ENCODE results near the gene MUC5AC. TPM values are rescaled to one million over a fixed set of nuclear protein-coding genes. Genes with fewer than 3 reads are reported as not detected.
A peak's percentile ranks its signal among the peaks of the same experiment; 100 is the strongest.
"Not testable (repeated sequence)": the region's sequence is repeated elsewhere in the genome, so short reads cannot be mapped to it uniquely, and the experiment has no call there.

Gene MUC5AC
- total RNA-seq, 2 donors from 2014 or later: not detected

GRCh38 chr11:1202154-1202775, 44.5 kb downstream of the MUC5AC start:
- Mint-ChIP-seq H3K9me3 (no peaks in the 10 kb centered on the region), H3K27ac (no peak overlapping the region), H3K36me3 (no peaks in the 10 kb centered on the region)
- DNase-seq (ENCODE audit: low spot score in 2 of 2): peak in 1 of 2 donors; percentile 42
- ATAC-seq: peak in 1 of 2 donors; percentile 49

DNA sequence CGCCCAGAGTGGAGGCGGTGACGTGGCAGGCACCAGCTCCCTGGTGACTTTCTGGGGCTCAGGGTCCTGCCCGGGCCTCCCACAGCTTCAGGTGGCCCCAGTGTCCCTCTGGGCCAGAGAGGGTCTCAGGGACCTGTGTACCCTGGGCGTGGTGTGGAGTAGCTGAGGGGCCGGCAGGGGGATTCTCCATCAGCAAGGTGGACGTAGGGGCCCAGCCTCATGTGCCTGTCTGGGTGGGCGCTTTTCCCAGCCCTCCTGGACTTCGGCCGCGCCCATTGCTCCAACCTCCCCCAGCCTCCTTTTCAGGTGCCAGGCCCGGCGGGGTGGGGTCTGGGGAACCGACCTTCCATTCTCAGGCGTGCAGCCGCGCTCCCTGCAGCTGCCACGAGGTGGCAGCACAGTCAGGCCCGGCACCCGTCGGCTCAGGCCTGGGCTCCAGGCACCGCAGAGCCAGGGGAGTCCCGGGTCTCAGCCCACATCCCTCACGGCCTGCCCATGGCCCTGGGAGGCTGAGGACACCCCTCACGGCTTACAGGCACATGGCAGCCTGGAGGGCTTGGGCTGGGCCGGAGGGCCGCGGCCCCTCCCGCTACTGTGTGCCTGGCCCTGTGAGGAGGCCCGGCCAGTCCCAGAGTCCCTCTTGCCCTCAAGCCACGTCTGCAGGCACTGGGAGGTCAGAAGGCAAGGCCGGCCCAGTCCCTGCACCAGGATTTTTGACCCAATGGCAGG, 45.2 kb downstream of the MUC5AC start:
- peak; percentile 66 to 79 for DNase-seq (ENCODE audit: low spot score in 2 of 2)
- ATAC-seq: peak; percentile 78 to 85
- no peaks in the 10 kb centered on the region for H3K9me3 Mint-ChIP-seq
- no peaks in the 10 kb centered on the region for H3K36me3 Mint-ChIP-seq
- H3K27ac Mint-ChIP-seq: no peak overlapping the region

DNA sequence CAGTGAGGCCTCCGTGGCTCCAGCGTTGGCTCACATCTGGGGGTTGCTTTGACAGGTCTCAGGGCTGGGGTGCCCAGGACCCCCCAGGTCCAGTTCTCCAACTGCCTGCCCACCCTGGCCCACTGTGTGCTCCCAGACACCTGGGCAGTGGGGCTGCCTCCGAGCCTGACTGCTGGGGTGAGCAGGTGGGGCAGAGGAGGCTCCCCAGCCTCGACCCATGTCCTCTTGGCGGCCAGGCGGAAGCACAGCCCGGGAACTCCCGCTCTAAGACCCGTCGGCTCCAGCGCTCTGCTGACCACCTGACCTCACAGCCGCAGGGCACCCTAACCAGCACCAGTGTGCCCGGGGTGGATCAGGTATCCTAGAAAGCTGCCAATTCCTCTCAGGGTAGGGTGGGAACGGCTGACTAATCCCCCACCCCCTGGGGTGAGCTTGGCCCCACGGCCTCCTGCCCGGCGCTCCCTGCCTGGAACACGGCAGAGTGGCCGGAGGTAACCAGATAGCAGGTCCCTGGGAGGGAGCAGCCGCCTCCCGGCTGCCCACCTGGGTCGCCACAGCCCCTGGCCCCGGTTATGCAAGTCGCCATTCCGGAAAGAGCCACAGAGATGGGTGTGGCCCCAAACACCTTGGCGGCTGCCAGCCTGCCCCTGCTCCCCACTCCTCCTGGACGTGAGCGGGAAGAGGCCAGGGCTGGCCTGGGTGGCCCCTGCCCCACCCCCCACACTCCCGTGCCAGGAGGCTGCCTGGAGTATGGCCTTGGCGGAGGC, 45.9 kb downstream of the MUC5AC start:
- no peak overlapping the region for H3K27ac Mint-ChIP-seq
- no peak for ATAC-seq
- H3K9me3 Mint-ChIP-seq: no peaks in the 10 kb centered on the region
- no peaks in the 10 kb centered on the region for H3K36me3 Mint-ChIP-seq
- peak in 1 of 2 donors; percentile 41 for DNase-seq (ENCODE audit: low spot score in 2 of 2)

DNA sequence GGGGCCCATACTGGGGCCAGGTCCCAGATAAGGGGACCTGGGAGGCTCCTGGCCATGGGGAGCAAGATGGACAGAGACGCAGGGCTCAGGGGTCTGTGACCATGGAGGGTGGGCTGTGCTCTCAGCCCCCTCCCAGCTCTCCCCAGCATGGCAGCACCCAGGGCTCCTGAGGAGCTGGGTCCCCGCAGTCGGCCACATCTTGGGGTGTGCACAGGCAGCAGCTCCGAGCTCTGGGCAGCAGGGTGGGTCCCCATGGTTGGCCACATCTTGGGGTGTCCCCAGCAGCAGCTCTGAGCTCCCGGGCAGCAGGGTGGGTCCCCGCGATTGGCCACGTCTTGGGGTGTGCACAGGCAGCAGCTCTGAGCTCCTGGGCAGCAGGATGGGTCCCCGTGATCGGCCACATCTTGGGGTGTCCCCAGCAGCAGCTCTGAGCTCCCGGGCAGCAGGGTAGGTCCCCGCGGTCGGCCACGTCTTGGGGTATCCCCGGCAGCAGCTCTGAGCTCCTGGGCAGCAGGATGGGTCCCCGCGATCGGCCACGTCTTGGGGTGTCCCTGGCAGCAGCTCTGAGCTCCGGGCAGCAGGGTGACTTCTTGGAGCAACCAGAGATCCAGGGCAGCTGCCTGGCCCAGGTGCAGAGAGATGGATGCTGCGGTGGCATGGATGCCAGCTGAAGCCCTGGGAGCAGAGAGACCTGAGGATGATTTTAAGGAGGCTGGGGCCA, 46.8 kb downstream of the MUC5AC start:
- DNase-seq (ENCODE audit: low spot score in 2 of 2): peak in 1 of 2 donors; percentile 47
- H3K27ac Mint-ChIP-seq: no peak overlapping the region
- ATAC-seq: no peak

GRCh38 chr11:1205121-1205986, 47.6 kb downstream of the MUC5AC start:
- Mint-ChIP-seq H3K36me3 (peaks cover 0 to 3% of the 10 kb centered on the region in 2 donors), H3K9me3 (peaks cover 0 to 4% of the 10 kb centered on the region in 2 donors), H3K27ac (peak overlapping the region in 1 of 2 donors; percentile 72)
- DNase-seq (ENCODE audit: low spot score in 2 of 2): peak in 1 of 2 donors; percentile 53
- no peak for ATAC-seq

More for the DNA sequence above, 46.8 kb downstream of the MUC5AC start:
- Mint-ChIP-seq H3K36me3 (no peaks in the 10 kb centered on the region), H3K9me3 (no peaks in the 10 kb centered on the region)

DNA sequence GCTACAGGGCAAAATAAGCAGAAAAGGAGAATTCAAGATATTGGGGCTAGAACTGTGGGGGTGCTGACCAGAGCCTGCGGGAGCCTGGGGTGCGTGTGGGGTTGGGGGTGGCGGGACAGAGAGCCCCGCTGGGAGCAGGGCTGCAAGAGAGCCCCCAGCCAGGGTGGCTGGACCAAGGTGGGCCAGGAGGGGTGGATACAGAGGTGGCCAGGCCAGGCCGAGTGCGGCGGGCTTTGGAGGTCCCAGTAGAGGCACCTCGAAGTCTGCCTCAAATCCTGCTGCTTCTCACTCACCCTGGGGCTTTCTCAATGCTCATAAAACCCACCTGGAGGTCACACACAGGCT, 48.2 kb downstream of the MUC5AC start:
- ATAC-seq (no peak), DNase-seq (ENCODE audit: low spot score in 2 of 2) (peak in 1 of 2 donors; percentile 45)
- Mint-ChIP-seq H3K36me3 (peaks cover 0 to 9% of the 10 kb centered on the region in 2 donors), H3K9me3 (peaks cover 2 to 7% of the 10 kb centered on the region in 2 donors), H3K27ac (peak overlapping the region in 1 of 2 donors; percentile 72)

GRCh38 chr11:1206391-1207271, 48.9 kb downstream of the MUC5AC start:
- Mint-ChIP-seq H3K9me3 (peaks cover 8 to 13% of the 10 kb centered on the region in 2 donors), H3K27ac (no peak overlapping the region), H3K36me3 (peaks cover 5 to 16% of the 10 kb centered on the region in 2 donors)
- DNase-seq (ENCODE audit: low spot score in 2 of 2) (peak in 1 of 2 donors; percentile 49), ATAC-seq (no peak)

DNA sequence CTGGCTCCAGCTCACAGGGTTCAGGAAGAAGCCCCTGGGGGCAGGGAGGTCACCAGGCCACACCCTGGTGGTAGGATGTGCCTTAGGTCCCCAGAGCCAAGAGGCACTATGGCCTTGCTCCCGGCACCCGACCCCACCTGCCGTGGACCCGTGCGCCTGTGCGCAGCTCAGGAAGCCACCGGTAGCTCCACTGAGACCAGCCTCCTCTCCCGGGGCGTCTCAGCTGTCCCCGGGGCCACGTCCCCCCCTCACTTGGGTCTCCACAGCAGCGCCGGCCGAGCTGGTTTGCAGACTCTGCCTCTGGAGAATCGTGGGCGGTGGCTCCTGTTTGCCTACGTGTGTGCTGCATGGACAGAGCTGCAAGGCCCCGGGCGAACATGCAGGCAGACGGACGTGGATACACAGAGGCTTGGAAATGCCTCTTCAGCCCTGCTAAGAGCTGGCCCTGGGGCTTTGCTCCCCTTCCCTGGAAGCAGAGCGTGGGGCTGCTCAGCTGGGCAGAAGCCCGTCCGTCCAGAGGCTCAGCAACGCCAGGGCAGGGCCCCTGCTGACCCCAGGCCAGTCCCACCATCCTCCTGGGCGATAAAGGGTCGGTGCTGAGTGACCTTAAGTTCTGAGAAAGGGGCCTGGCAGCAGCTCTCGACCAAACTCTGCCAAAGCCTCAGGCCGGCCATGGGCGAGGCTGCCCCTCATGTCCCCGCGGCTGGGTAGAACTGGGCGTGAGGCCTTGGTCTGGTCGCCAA, 49.8 kb downstream of the MUC5AC start:
- H3K27ac Mint-ChIP-seq: no peak overlapping the region
- no peak for ATAC-seq
- H3K9me3 Mint-ChIP-seq: peaks cover 9 to 19% of the 10 kb centered on the region in 2 donors
- peak in 1 of 2 donors; percentile 49 for DNase-seq (ENCODE audit: low spot score in 2 of 2)
- peaks cover 6 to 18% of the 10 kb centered on the region in 2 donors for H3K36me3 Mint-ChIP-seq

DNA sequence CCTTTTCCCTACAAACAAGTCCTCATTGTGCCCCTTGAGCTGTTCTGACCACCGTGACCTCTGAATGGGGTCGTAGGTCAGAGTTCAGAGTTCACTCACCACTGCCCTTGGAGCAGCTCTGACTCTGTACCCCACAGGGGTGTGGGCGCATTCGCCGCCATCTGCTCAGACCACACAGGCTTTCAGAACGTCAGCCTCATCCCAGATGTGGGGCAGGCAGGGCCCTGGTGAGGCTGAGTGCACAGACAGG, 50.3 kb downstream of the MUC5AC start:
- no peak for DNase-seq (ENCODE audit: low spot score in 2 of 2)
- H3K27ac Mint-ChIP-seq: no peak overlapping the region

DNA sequence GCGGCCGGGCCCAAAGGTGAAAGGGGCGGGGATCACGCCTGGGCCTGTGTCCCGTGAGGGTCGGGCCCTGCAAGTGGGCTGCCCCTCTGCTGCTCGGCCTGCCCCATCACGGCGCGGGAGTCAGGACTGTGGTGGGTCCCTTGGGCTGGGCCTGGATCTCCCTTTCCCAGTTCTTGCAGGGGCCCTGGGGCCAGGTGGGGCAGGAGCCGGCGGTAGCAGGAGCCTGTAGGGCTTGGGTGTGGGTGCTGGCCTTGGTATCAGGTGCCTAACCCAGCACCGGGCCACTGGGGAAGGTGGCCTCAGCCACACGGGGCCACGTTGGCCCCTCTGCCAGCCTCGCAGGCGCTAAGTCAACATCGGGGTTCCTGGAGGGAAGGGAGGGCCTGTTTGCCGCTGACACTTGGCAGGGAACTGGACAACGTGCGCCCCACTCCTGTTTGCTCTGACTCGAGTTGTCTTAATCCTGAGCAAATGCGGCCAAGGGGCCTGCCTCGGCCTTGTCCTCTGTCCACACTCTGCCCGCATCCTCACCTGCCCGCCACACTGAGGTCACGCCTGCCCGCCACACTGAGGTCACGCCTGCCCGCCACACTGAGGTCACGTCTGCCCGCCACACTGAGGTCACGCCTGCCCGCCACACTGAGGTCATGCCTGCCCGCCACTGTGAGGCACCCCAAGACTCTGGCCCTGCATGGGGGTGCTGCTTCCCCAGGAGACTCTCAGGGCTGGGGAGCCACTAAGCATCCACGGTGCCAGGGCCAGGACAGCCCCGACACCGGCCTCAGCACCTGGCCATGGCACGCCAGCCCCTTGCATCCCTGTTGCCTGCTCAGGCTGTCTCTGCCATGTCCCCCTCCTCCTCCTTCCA, 50.9 kb downstream of the MUC5AC start:
- H3K9me3 Mint-ChIP-seq: peaks cover 14 to 24% of the 10 kb centered on the region in 2 donors
- no peak overlapping the region for H3K27ac Mint-ChIP-seq
- peak in 1 of 2 donors; percentile 44 for DNase-seq (ENCODE audit: low spot score in 2 of 2)
- peaks cover 6 to 18% of the 10 kb centered on the region in 2 donors for H3K36me3 Mint-ChIP-seq
- no peak for ATAC-seq

More for the DNA sequence above, 50.3 kb downstream of the MUC5AC start:
- Mint-ChIP-seq H3K9me3 (peaks cover 11 to 21% of the 10 kb centered on the region in 2 donors), H3K36me3 (peaks cover 6 to 18% of the 10 kb centered on the region in 2 donors)
- no peak for ATAC-seq

GRCh38 chr11:1209371-1210057, 51.8 kb downstream of the MUC5AC start:
- Mint-ChIP-seq H3K27ac (no peak overlapping the region), H3K9me3 (peaks cover 14 to 24% of the 10 kb centered on the region in 2 donors), H3K36me3 (peaks cover 6 to 18% of the 10 kb centered on the region in 2 donors)
- ATAC-seq (no peak), DNase-seq (ENCODE audit: low spot score in 2 of 2) (no peak)

- Mint-ChIP-seq H3K27ac (no peak overlapping the region), H3K9me3 (peaks cover 14 to 24% of the 10 kb centered on the region in 2 donors), H3K36me3 (peaks cover 6 to 18% of the 10 kb centered on the region in 2 donors)
- DNase-seq (ENCODE audit: low spot score in 2 of 2) (no peak), ATAC-seq (no peak)
Measured at GRCh38 chr11:1211838-1212237, 54.1 kb downstream of the MUC5AC start.

GRCh38 chr11:1215826-1216225, 58.1 kb downstream of the MUC5AC start:
- ATAC-seq, H3K27ac Mint-ChIP-seq: not testable (repeated sequence)

More at GRCh38 chr11:1215826-1216225, 58.1 kb downstream of the MUC5AC start:
- peaks cover 14 to 19% of the 10 kb centered on the region in 2 donors for H3K9me3 Mint-ChIP-seq
- not testable (repeated sequence) for DNase-seq (ENCODE audit: low spot score in 2 of 2)
- peaks cover 6 to 10% of the 10 kb centered on the region in 2 donors for H3K36me3 Mint-ChIP-seq
